ENCODE data around the gene NMRAL1. TPM values are rescaled to one million over a fixed set of nuclear protein-coding genes. Genes with fewer than 3 reads are reported as not detected.

Gene NMRAL1
- total RNA-seq, 2 donors from 2014 or later: 18.8 to 25.3 TPM

DNA sequence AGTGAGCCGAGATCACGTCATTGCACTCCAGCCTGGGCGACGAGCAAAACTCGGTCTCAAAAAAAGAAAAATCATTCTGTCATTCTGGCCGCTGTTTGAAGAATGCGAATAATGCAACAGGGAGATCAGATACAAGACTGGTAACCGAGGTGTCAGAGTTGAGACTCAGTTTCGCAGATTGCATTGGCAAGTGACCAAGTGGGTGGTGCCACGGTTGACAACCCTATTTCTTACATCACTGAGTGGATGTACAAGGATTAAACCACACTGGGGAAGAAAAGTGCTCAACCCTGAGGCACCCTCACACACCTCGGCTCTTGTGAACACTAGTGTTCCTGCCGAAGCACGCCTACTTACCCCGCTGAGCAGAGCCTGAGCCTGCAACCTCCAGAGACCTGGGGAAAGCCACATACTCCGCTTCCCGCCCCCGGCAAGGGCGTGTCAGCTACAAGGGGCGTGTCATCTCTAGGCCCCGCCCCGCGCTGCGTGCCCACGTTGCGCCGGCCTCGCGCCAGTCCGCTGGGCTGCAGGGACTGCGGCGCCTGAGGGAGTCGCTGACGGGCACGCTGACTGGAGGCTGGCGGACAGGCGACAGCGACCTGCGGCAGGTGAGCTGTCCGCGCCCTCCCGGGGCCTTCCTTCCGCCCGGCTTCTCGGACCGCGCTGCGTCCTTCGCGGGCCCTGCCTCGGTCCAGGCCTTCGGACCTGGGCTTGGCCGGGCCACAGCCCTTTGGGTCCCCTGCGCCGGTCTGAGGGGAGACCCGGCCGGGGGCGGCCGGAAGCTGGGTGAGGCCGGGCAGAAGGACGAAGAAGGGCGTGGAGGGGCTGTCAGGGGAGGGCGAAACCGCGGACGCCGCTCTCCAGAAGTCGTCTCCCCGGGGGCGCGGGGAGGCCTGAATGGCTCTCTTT, 1.7 kb upstream of the NMRAL1 start, which contains the start of gene HMOX2:
Gene HMOX2, plus strand, starts transcription at position 519 of the 909 bp plus-strand sequence. CDS start 29,127 bp downstream, outside the sequence.
- peak; percentile 97 for DNase-seq (ENCODE audit: low spot score)
- intact Hi-C loops (cut with DNase I): no loop called here

- DNase-seq (ENCODE audit: low spot score): no peak
- intact Hi-C loops (cut with DNase I): no loop called here
Observed at GRCh38 chr16:4472880-4473279, 1.5 kb downstream of the NMRAL1 start.

- no peak for DNase-seq (ENCODE audit: low spot score)
- intact Hi-C loops (cut with DNase I): no loop called here
Observed at GRCh38 chr16:4471869-4472268, 2.6 kb downstream of the NMRAL1 start.

- intact Hi-C loops (cut with DNase I): no loop called here
Observed at GRCh38 chr16:4468972-4469371, 5.5 kb downstream of the NMRAL1 start.

DNA sequence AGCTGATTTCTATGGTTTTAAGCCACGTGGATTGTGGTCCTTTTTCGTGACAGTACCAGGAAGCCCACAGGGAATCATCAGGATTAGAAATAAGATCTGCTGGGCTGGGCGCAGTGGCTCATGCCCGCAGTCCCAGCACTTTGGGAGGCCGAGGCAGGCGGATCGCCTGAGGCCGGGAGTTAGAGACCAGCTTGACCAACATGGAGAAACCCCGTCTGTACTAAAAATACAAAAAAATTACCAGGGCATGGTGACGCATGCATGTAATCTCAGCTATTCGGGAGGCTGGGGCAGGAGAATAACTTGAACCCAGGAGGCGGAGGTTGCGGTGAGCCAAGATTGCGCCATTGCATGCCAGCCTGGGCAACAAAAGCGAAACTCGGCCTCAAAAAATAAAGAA, 6.5 kb downstream of the NMRAL1 start:
- intact Hi-C loops (cut with DNase I): no loop called here
- no peak for DNase-seq (ENCODE audit: low spot score)

More at GRCh38 chr16:4468972-4469371, 5.5 kb downstream of the NMRAL1 start:
- no peak for DNase-seq (ENCODE audit: low spot score)

DNA sequence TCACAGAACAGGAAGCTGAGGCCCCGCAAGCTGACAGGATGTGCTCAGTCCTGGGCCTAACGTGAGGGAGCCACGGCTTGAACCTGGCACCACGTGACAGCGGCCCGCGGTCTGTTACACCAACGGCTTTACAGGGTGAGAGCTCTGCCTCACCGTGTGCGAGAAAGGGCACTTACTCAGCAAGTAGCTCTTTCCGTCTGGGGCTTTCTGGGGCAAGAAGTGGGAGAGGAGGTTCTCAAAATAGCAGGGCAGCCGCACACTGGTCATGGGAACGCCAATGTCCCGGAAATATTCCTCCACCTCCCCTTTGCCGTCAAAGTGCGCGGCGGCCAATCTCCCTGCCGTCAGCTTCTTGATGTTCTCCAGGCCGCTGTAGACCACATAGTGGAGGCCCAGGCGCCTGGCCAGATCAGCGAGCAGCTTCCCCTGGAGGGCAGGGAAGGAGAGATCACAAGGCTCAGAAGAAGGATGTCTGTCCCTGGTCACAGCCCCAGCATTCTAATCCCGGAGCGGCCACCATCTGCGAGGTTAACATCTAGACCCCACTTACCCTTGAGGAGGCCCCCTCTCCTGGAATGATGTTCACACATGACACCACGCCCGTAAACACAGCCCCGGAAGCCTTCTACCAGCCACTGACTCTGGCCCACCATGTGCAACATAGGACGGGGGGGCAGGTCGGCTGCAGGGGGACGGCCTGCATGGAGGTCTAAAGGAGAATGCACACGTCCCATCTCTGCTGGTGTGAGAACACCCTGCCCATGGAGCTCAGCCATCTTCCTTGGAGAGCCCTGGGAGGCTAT, 8.2 kb downstream of the NMRAL1 start:
- DNase-seq (ENCODE audit: low spot score): no peak
- intact Hi-C loops (cut with DNase I): no loop called here

- no peak for DNase-seq (ENCODE audit: low spot score)
- intact Hi-C loops (cut with DNase I): no loop called here
Observed at GRCh38 chr16:4463522-4464163, 10.8 kb downstream of the NMRAL1 start.

- DNase-seq (ENCODE audit: low spot score): no peak
- intact Hi-C loops (cut with DNase I): no loop called here
Observed at GRCh38 chr16:4461250-4462085, 13.0 kb downstream of the NMRAL1 start.

DNA sequence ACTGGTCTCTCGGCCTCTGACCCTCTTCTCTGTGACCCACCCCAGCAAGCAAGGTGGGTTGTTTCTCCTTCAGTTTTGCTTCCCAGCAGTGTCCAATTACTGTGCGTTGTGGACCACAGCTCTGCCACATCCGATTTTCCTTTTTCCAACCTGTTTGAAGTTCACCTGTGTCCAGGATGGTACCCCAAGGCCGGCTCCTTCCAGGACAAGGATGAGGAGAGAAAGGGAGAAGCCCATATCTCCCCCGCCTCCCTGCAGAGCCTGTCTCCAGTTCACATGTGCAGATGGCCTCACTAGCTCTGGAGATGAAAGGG, 13.5 kb downstream of the NMRAL1 start:
- DNase-seq (ENCODE audit: low spot score): no peak
- intact Hi-C loops (cut with DNase I): no loop called here

DNA sequence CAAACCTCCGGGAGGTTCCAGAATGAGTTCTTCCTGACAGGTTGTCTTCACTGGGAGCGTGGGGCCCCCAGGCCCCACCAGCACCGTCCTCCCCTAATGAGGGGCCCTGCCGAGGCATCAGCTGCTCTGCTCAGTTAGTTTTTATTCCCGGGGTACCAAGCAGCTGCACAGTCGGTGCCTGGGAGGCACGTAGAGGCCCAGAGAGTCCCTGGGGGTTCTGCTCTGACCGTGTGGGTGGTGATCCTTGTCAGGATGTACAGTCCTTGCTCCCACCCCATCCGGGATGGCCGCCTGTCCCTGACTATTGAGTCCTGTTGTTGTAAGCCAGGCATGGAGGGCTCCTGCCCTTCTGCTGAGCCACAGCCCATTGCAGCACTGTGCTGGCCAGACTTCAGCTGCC, 18.5 kb downstream of the NMRAL1 start:
- intact Hi-C loops (cut with DNase I): no loop called here

GRCh38 chr16:4455081-4455480, 19.3 kb downstream of the NMRAL1 start:
- DNase-seq (ENCODE audit: low spot score): no peak
- intact Hi-C loops (cut with DNase I): no loop called here

More for the DNA sequence above, 18.5 kb downstream of the NMRAL1 start:
- no peak for DNase-seq (ENCODE audit: low spot score)

DNA sequence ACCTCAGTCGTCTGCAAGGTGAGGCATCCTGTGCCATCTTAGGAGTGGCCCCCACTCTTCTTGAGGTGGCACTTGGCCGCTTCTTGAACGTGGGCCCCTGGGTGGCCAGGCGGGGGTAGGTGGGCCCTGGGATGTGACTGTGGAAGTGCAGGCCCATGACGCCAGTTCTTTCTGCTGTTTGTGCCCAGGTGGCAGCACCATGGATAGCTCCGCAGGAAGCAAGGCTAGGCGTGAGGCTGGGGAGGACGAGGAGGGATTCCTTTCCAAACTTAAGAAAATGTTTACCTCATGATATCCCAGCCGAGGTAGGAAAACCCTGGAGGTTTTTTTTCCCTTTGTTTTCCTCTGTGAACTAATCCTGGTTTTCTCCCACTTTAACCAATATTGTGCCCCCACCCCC, 19.8 kb downstream of the NMRAL1 start:
- DNase-seq (ENCODE audit: low spot score): no peak
- intact Hi-C loops (cut with DNase I): no loop called here

- intact Hi-C loops (cut with DNase I): no loop called here
- no peak for DNase-seq (ENCODE audit: low spot score)
Observed at GRCh38 chr16:4452674-4453073, 21.8 kb downstream of the NMRAL1 start.

DNA sequence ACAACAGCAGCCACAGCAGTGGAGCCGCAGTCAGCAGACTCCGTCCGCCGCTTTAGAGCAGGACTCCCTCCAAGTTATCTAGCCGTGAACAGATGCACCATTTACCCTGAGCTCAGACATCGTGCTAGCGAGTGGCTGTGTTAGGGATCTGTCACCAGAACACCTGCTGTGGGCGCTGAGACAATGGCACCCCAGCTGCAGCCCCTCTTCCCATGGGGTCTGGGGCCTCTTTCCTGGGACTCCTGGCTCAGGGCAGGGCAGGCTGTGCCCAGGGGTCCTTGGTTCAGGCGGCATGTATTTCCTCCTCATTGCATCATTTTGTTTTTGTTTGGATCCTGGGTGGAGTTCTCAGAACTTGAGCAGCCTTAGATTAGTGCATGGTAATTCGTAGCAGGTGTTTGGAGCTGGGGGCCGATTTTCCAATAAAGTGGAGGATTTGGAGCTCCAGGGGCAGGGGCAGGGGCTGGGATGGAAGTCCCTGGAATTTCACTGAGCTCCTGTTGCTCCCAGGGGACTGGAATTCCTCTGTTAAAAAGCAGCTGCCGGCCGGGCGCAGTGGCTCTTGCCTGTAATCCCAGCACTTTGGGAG, 23.4 kb downstream of the NMRAL1 start:
- DNase-seq (ENCODE audit: low spot score): no peak
- intact Hi-C loops (cut with DNase I): no loop called here

DNA sequence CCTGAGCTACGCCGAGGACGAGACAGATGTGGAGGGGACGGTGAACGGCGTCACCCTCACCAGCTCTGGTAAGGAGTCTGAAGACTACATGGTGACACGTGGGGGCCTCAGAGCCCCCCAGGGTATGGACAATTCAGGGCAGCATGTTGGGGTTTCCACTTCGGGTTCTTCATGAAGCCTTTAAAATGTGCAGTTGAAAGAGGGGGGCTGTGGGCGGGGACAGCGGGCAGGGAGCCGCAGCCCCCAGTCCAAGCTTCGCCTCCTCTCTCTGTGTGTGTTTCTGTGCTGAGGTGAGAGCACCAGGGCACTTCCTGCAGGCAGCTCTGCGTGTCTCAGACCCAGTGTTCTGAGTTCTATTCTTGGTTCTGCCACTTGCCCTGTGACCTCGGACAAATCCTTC, 24.0 kb downstream of the NMRAL1 start:
- DNase-seq (ENCODE audit: low spot score): no peak
- intact Hi-C loops (cut with DNase I): no loop called here

DNA sequence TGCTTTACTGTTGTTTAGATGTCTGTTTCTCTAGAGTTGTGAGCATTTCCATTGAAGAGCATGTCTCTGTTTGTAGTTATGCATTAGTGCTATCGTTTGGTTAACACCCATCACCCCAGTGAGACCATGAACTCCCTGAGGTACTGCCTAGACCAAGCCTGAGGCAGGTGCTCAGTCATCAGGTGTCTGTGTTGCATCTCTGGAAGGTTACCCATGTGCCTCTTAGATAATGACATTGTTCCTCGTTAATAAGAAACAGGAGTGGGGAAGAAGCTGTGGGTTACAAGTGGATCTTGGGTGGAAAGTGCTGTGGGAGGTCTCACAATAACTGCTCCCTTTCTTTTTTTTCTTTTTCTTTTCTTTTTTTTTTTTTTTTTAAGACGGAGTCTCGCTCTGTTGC, 30.4 kb downstream of the NMRAL1 start:
- no peak for DNase-seq (ENCODE audit: low spot score)
- intact Hi-C loops (cut with DNase I): no loop called here

- intact Hi-C loops (cut with DNase I): no loop called here
- DNase-seq (ENCODE audit: low spot score): no peak
Observed at GRCh38 chr16:4443271-4443670, 31.2 kb downstream of the NMRAL1 start.

DNA sequence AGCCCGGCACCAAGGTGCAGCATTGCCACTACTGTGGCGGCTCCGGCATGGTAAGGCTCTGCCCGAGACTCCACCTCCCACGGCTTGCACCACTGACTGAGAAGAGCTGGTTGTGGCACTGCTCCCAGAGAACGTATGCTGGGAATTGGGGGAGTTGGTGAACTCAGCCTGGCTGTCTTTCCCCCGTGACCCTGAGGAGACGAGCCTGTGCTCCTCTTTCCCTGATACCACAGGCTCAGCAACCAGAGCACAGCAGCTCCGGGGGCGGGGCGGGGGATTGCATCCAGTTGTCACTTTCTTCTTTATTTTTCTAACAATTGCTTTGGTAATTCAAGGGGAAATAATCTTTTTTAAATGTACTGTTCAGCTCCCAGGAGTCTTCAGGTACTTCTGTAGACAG, 32.1 kb downstream of the NMRAL1 start:
- intact Hi-C loops (cut with DNase I): no loop called here
- no peak for DNase-seq (ENCODE audit: low spot score)

- no peak for DNase-seq (ENCODE audit: low spot score)
- intact Hi-C loops (cut with DNase I): no loop called here
Observed at GRCh38 chr16:4437366-4437765, 37.1 kb downstream of the NMRAL1 start.
